ENCODE measurements around the gene SRSF8. TPM values are rescaled to one million over a fixed set of nuclear protein-coding genes. Genes with fewer than 3 reads are reported as not detected.

Gene SRSF8
- total and polyA plus RNA-seq, 9 of the 15 experiments (the other 6 are each of a cell fraction or from before 2014, with no cell fraction given): 18.0 to 53.4 (median 27.9) TPM

- TF ChIP-seq RBM25 (IDR thresholded peaks at IDR 0.05; ENCODE audit: low read depth, low read length, severe bottlenecking): peak; percentile 92
- peak; percentile 46; the same call in 1 of the 2 replicates for TF ChIP-seq NFRKB (IDR thresholded peaks at IDR 0.05; ENCODE audit: low read depth)
- no peak for TF ChIP-seq HNRNPUL1 (IDR thresholded peaks at IDR 0.05; ENCODE audit: low read length)
- TF ChIP-seq HMG20B (CRISPR knock-in tag; IDR thresholded peaks at IDR 0.05): no peak
- TF ChIP-seq, protein P1, sequence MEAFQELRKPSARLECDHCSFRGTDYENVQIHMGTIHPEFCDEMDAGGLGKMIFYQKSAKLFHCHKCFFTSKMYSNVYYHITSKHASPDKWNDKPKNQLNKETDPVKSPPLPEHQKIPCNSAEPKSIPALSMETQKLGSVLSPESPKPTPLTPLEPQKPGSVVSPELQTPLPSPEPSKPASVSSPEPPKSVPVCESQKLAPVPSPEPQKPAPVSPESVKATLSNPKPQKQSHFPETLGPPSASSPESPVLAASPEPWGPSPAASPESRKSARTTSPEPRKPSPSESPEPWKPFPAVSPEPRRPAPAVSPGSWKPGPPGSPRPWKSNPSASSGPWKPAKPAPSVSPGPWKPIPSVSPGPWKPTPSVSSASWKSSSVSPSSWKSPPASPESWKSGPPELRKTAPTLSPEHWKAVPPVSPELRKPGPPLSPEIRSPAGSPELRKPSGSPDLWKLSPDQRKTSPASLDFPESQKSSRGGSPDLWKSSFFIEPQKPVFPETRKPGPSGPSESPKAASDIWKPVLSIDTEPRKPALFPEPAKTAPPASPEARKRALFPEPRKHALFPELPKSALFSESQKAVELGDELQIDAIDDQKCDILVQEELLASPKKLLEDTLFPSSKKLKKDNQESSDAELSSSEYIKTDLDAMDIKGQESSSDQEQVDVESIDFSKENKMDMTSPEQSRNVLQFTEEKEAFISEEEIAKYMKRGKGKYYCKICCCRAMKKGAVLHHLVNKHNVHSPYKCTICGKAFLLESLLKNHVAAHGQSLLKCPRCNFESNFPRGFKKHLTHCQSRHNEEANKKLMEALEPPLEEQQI (IDR thresholded peaks at IDR 0.05): peak; percentile 68
- TF ChIP-seq ETV5 (CRISPR knock-in tag; IDR thresholded peaks at IDR 0.05; ENCODE audit: low read depth): peak; percentile 54; the same call in 1 of the 2 replicates
- TF ChIP-seq HNRNPLL (IDR thresholded peaks at IDR 0.05; ENCODE audit: low read depth, low read length, poor library complexity, severe bottlenecking): peak; percentile 40
- peak; percentile 67 for TF ChIP-seq RBFOX2 (IDR thresholded peaks at IDR 0.05; ENCODE audit: low read depth, low read length)
- TF ChIP-seq ZNF407 (IDR thresholded peaks at IDR 0.05; ENCODE audit: low read depth): no peak
- TF ChIP-seq ZNF766 (CRISPR knock-in tag; conservative IDR thresholded peaks at IDR 0.05): 0 out of 2 replicates have a peak, but pooled peaks have one; percentile 56
- peak; percentile 73 for TF ChIP-seq MBD2 (IDR thresholded peaks at IDR 0.05; ENCODE audit: borderline replicate concordance, low read depth)
- TF ChIP-seq ZNF57 (CRISPR knock-in tag; IDR thresholded peaks at IDR 0.05): no peak
- 0 out of 2 replicates have a peak, but pooled peaks have one; percentile 55 for TF ChIP-seq ARID3A (IDR thresholded peaks at IDR 0.05; ENCODE audit: borderline replicate concordance, low read depth, low read length)
- peak; percentile 36 to 50; a peak in 3 of 4 replicates for TF ChIP-seq NRF1 (conservative IDR thresholded peaks at IDR 0.05 in 1 of 2, IDR thresholded peaks at IDR 0.05 in 1 of 2)
- no peak for TF ChIP-seq EGR1 (conservative IDR thresholded peaks at IDR 0.05)
- TF ChIP-seq CBFB (CRISPR knock-in tag; IDR thresholded peaks at IDR 0.05): no peak
- TF ChIP-seq ASH1L (IDR thresholded peaks at IDR 0.05; ENCODE audit: borderline replicate concordance, low read depth, partially characterized antibody): peak; percentile 77
These were observed 1.8 kb downstream of the SRSF8 start (continued) for GRCh38 chr11:95068549-95068948.
